Stimulated activated CD4-positive, alpha-beta T cell treated with anti-CD3 and anti-CD28 coated beads, TNF-alpha, amount 100 ng/mL, for 4 hours (primary cell): ENCODE data around the gene FGF22.
"Not testable (repeated sequence)": the region's sequence is repeated elsewhere in the genome, so short reads cannot be mapped to it uniquely, and the experiment has no call there.

ENCODE experiments used
- DNase-seq, 3 experiments: peaks; one replicate each; pipeline ENCODE4 v3.0.0-alpha.2; 2020; ENCODE audit warnings: low read depth in 3 of 3

The FGF22 gene

GRCh38 chr19:621819-622218 lies 17.9 kb upstream of the FGF22 start:
- no peak for DNase-seq

GRCh38 chr19:622666-623065 lies 17.0 kb upstream of the FGF22 start:
- no peak for DNase-seq

- no peak for DNase-seq
Measured at GRCh38 chr19:623175-623916, 16.3 kb upstream of the FGF22 start.

GRCh38 chr19:623974-624373 lies 15.7 kb upstream of the FGF22 start:
- no peak for DNase-seq

GRCh38 chr19:624433-625109 lies 15.1 kb upstream of the FGF22 start:
- no peak for DNase-seq

GRCh38 chr19:625257-625656 lies 14.4 kb upstream of the FGF22 start:
- no peak for DNase-seq

- DNase-seq: not testable (repeated sequence)
Measured at GRCh38 chr19:626566-626965, 13.1 kb upstream of the FGF22 start.

GRCh38 chr19:628168-628567 lies 11.5 kb upstream of the FGF22 start:
- no peak for DNase-seq

- not testable (repeated sequence) for DNase-seq
Measured at GRCh38 chr19:629515-629914, 10.2 kb upstream of the FGF22 start.

GRCh38 chr19:629961-630714 lies 9.5 kb upstream of the FGF22 start:
- DNase-seq: no peak

- DNase-seq: peak in 1 of 3 experiments; percentile 40
Measured at GRCh38 chr19:632579-633067, 7.1 kb upstream of the FGF22 start.

GRCh38 chr19:633068-633785 lies 6.5 kb upstream of the FGF22 start, which contains the start of gene POLRMT:
Gene POLRMT (minus strand): TSS chr19:633537. CDS start chr19:633512, 25 bp downstream.
- peak; percentile 86 to 94 (median 91) for DNase-seq

- no peak for DNase-seq
Measured at GRCh38 chr19:633786-634639, 5.7 kb upstream of the FGF22 start.

- no peak for DNase-seq
Measured at GRCh38 chr19:634975-635652, 4.6 kb upstream of the FGF22 start.

GRCh38 chr19:638906-639252 lies 800 bp upstream of the FGF22 start:
- DNase-seq: no peak

GRCh38 chr19:640161-640558 lies 481 bp downstream of the FGF22 start:
- DNase-seq: no peak

GRCh38 chr19:640606-641189 lies 1.0 kb downstream of the FGF22 start:
- DNase-seq: no peak

- no peak for DNase-seq
Measured at GRCh38 chr19:641702-642101, 2.0 kb downstream of the FGF22 start.

GRCh38 chr19:642767-643727 lies 3.4 kb downstream of the FGF22 start:
- DNase-seq: no peak
